ENCODE data around the gene HELZ.
"Not testable (repeated sequence)": the region's sequence is repeated elsewhere in the genome, so short reads cannot be mapped to it uniquely, and the experiment has no call there.

HELZ gene

GRCh38 chr17:67227488-67227887 lies 17.5 kb downstream of the HELZ start:
- DNase-seq = no peak

GRCh38 chr17:67225316-67225715 lies 19.7 kb downstream of the HELZ start:
- DNase-seq = no peak

GRCh38 chr17:67224736-67225135 lies 20.3 kb downstream of the HELZ start:
- no peak for DNase-seq

GRCh38 chr17:67223924-67224323 lies 21.1 kb downstream of the HELZ start:
- DNase-seq = no peak

GRCh38 chr17:67221062-67221998 lies 23.7 kb downstream of the HELZ start:
- DNase-seq = peak; percentile 27

GRCh38 chr17:67218385-67218950 lies 26.5 kb downstream of the HELZ start:
- DNase-seq = no peak

GRCh38 chr17:67217446-67217845 lies 27.6 kb downstream of the HELZ start:
- no peak for DNase-seq

GRCh38 chr17:67216578-67217320 lies 28.2 kb downstream of the HELZ start:
- no peak for DNase-seq

GRCh38 chr17:67215991-67216421 lies 29.0 kb downstream of the HELZ start:
- no peak for DNase-seq

- DNase-seq = no peak
Observed at GRCh38 chr17:67212714-67213417, 32.1 kb downstream of the HELZ start.

- DNase-seq = no peak
Observed at GRCh38 chr17:67212231-67212630, 32.8 kb downstream of the HELZ start.

GRCh38 chr17:67211742-67212141 lies 33.3 kb downstream of the HELZ start:
- no peak for DNase-seq

- no peak for DNase-seq
Observed at GRCh38 chr17:67210915-67211314, 34.1 kb downstream of the HELZ start.

GRCh38 chr17:67208232-67208631 lies 36.8 kb downstream of the HELZ start:
- no peak for DNase-seq

GRCh38 chr17:67203818-67204217 lies 41.2 kb downstream of the HELZ start:
- no peak for DNase-seq

GRCh38 chr17:67202503-67202902 lies 42.5 kb downstream of the HELZ start:
- DNase-seq = no peak

GRCh38 chr17:67200727-67201301 lies 44.2 kb downstream of the HELZ start:
- DNase-seq = no peak

GRCh38 chr17:67198131-67198530 lies 46.9 kb downstream of the HELZ start:
- no peak for DNase-seq

- not testable (repeated sequence) for DNase-seq
Observed at GRCh38 chr17:67197023-67197422, 48.0 kb downstream of the HELZ start.

GRCh38 chr17:67196422-67196821 lies 48.6 kb downstream of the HELZ start:
- DNase-seq = no peak

GRCh38 chr17:67194134-67194533 lies 50.9 kb downstream of the HELZ start:
- no peak for DNase-seq

- no peak for DNase-seq
Observed at GRCh38 chr17:67187927-67188326, 57.1 kb downstream of the HELZ start.

GRCh38 chr17:67186782-67187181 lies 58.2 kb downstream of the HELZ start:
- DNase-seq = no peak
